Activated naive CD4-positive, alpha-beta T cell treated with anti-CD3 and anti-CD28 coated beads for 36 hours (primary cell): ENCODE measurements around the gene TUT7. TPM values are rescaled to one million over a fixed set of nuclear protein-coding genes. Genes with fewer than 3 reads are reported as not detected.
"Not testable (repeated sequence)": the region's sequence is repeated elsewhere in the genome, so short reads cannot be mapped to it uniquely, and the experiment has no call there.

ENCODE experiments used
- CTCF ChIA-PET: fragments of 350-600 bp; sonication (Branson Sonifier 250); formaldehyde crosslinking; loops from one replicate; lab custom pipeline; 2021; ENCODE audit warnings: antibody characterized with exemption; lab: Charles Lee
- DNase-seq: peaks from one replicate; pipeline ENCODE4 v3.0.0-alpha.2; 2020
- H3K27ac Mint-ChIP-seq: one replicate; pipeline ENCODE4 v1.8.0; 2021; ENCODE audit warnings: mild to moderate bottlenecking, mixed read lengths
- H3K27me3 Mint-ChIP-seq: one replicate; pipeline ENCODE4 v1.8.0; 2021; ENCODE audit warnings: low read depth, mixed read lengths
- H3K36me3 Mint-ChIP-seq: one replicate; pipeline ENCODE4 v1.8.0; 2021; ENCODE audit warnings: low read depth, mixed read lengths
- H3K4me1 Mint-ChIP-seq: one replicate; pipeline ENCODE4 v1.8.0; 2021; ENCODE audit warnings: low read depth, mixed read lengths
- H3K4me3 Mint-ChIP-seq: one replicate; pipeline ENCODE4 v1.8.0; 2021; ENCODE audit warnings: mild to moderate bottlenecking, moderate library complexity, mixed read lengths
- H3K9me3 Mint-ChIP-seq: one replicate; pipeline ENCODE4 v1.8.0; 2021; ENCODE audit warnings: mixed read lengths
- intact Hi-C: fragments of 100-400 bp; cut with micrococcal nuclease; formaldehyde crosslinking; loops from one replicate; pipeline ENCODE4 v1.15.1; 2023
- total RNA-seq, 2 experiments: library from RNA; stranded (reverse); gene quantifications; one replicate each; pipeline ENCODE4 v1.2.3, GENCODE V29; 2021

Gene TUT7
- total RNA-seq, 2 experiments from 2014 or later = 22.7 to 23.5 TPM

GRCh38 chr9:86322973-86323644 is 31.1 kb downstream of the TUT7 start:
- no peaks in the 10 kb centered on the region for H3K9me3 Mint-ChIP-seq
- no peaks in the 10 kb centered on the region for H3K27me3 Mint-ChIP-seq
- peaks cover 5% of the 10 kb centered on the region for H3K4me1 Mint-ChIP-seq
- CTCF ChIA-PET = no interaction called here
- H3K36me3 Mint-ChIP-seq = peaks cover 39% of the 10 kb centered on the region
- no peak overlapping the region for H3K27ac Mint-ChIP-seq
- H3K4me3 Mint-ChIP-seq = no peak overlapping the region
- DNase-seq = no peak
- intact Hi-C loops = no loop called here

- CTCF ChIA-PET = no interaction called here
- DNase-seq = no peak
- intact Hi-C loops = no loop called here
- Mint-ChIP-seq H3K4me3 (no peak overlapping the region), H3K36me3 (peaks cover 31% of the 10 kb centered on the region), H3K4me1 (no peaks in the 10 kb centered on the region), H3K27me3 (no peaks in the 10 kb centered on the region), H3K9me3 (no peaks in the 10 kb centered on the region), H3K27ac (no peak overlapping the region)
Measured at GRCh38 chr9:86321373-86321772, 32.8 kb downstream of the TUT7 start.

GRCh38 chr9:86318187-86318586 is 36.0 kb downstream of the TUT7 start:
- peaks cover 41% of the 10 kb centered on the region for H3K36me3 Mint-ChIP-seq
- no peak for DNase-seq

GRCh38 chr9:86315078-86315477 is 39.1 kb downstream of the TUT7 start:
- DNase-seq = no peak
- CTCF ChIA-PET = no interaction called here
- Mint-ChIP-seq H3K9me3 (no peaks in the 10 kb centered on the region), H3K27ac (no peak overlapping the region), H3K27me3 (no peaks in the 10 kb centered on the region), H3K36me3 (peaks cover 50% of the 10 kb centered on the region), H3K4me1 (no peaks in the 10 kb centered on the region), H3K4me3 (no peak overlapping the region)
- intact Hi-C loops = no loop called here

More at GRCh38 chr9:86318187-86318586, 36.0 kb downstream of the TUT7 start:
- Mint-ChIP-seq H3K27ac (no peak overlapping the region), H3K4me3 (no peak overlapping the region), H3K27me3 (no peaks in the 10 kb centered on the region), H3K9me3 (no peaks in the 10 kb centered on the region), H3K4me1 (no peaks in the 10 kb centered on the region)
- intact Hi-C loops = no loop called here
- CTCF ChIA-PET = no interaction called here

GRCh38 chr9:86312959-86313358 is 41.3 kb downstream of the TUT7 start:
- H3K4me3 Mint-ChIP-seq, intact Hi-C loops, CTCF ChIA-PET: not testable (repeated sequence)

GRCh38 chr9:86308687-86309086 is 45.5 kb downstream of the TUT7 start:
- DNase-seq = no peak
- no peak overlapping the region for H3K4me3 Mint-ChIP-seq
- H3K9me3 Mint-ChIP-seq = no peaks in the 10 kb centered on the region
- CTCF ChIA-PET = interaction anchor here (0.5 kb wide), 1 partner anchor 250 kb away, joined by 5 read pairs; no protein-coding TSS in a partner anchor
- intact Hi-C loops = no loop called here
- peaks cover 8% of the 10 kb centered on the region for H3K4me1 Mint-ChIP-seq
- H3K27me3 Mint-ChIP-seq = no peaks in the 10 kb centered on the region
- H3K27ac Mint-ChIP-seq = no peak overlapping the region
- peaks cover 48% of the 10 kb centered on the region for H3K36me3 Mint-ChIP-seq

More at GRCh38 chr9:86312959-86313358, 41.3 kb downstream of the TUT7 start:
- not testable (repeated sequence) for H3K27ac Mint-ChIP-seq, H3K9me3 Mint-ChIP-seq, H3K4me1 Mint-ChIP-seq, DNase-seq, H3K27me3 Mint-ChIP-seq
- H3K36me3 Mint-ChIP-seq = peaks cover 56% of the 10 kb centered on the region

- Mint-ChIP-seq H3K4me3 (no peak overlapping the region), H3K27ac (no peak overlapping the region), H3K27me3 (no peaks in the 10 kb centered on the region), H3K36me3 (peaks cover 32% of the 10 kb centered on the region), H3K4me1 (peaks cover 16% of the 10 kb centered on the region), H3K9me3 (no peaks in the 10 kb centered on the region)
- CTCF ChIA-PET = no interaction called here
- intact Hi-C loops = loop anchor here (5.0 kb wide), 1 partner anchor 33 kb away; no protein-coding TSS in a partner anchor
- no peak for DNase-seq
Measured at GRCh38 chr9:86304236-86304730, 49.9 kb downstream of the TUT7 start.

GRCh38 chr9:86303316-86303975 is 50.8 kb downstream of the TUT7 start:
- intact Hi-C loops = loop anchor here (1.0 to 5.0 kb wide), 3 partner anchors 21 to 50 kb away; partner anchors contain the start of gene ISCA1
- Mint-ChIP-seq H3K4me3 (no peak overlapping the region), H3K36me3 (peaks cover 36% of the 10 kb centered on the region)

GRCh38 chr9:86301686-86302085 is 52.5 kb downstream of the TUT7 start:
- H3K4me1 Mint-ChIP-seq = peaks cover 16% of the 10 kb centered on the region
- no peaks in the 10 kb centered on the region for H3K9me3 Mint-ChIP-seq
- no peak overlapping the region for H3K27ac Mint-ChIP-seq
- CTCF ChIA-PET = no interaction called here
- intact Hi-C loops = loop anchor here (5.0 kb wide), 1 partner anchor 36 kb away; no protein-coding TSS in a partner anchor
- H3K36me3 Mint-ChIP-seq = peaks cover 38% of the 10 kb centered on the region
- H3K27me3 Mint-ChIP-seq = no peaks in the 10 kb centered on the region
- DNase-seq = no peak
- no peak overlapping the region for H3K4me3 Mint-ChIP-seq

More at GRCh38 chr9:86303316-86303975, 50.8 kb downstream of the TUT7 start:
- no peaks in the 10 kb centered on the region for H3K27me3 Mint-ChIP-seq
- no peaks in the 10 kb centered on the region for H3K9me3 Mint-ChIP-seq
- peak overlapping the region; percentile 81 for H3K27ac Mint-ChIP-seq
- CTCF ChIA-PET = no interaction called here
- DNase-seq = peak; percentile 61
- peaks cover 16% of the 10 kb centered on the region for H3K4me1 Mint-ChIP-seq

GRCh38 chr9:86300701-86301100 is 53.5 kb downstream of the TUT7 start:
- peaks cover 41% of the 10 kb centered on the region for H3K36me3 Mint-ChIP-seq
- CTCF ChIA-PET = no interaction called here
- intact Hi-C loops = loop anchor here (5.0 kb wide), 1 partner anchor 37 kb away; no protein-coding TSS in a partner anchor

GRCh38 chr9:86298873-86299272 is 55.3 kb downstream of the TUT7 start:
- no peaks in the 10 kb centered on the region for H3K9me3 Mint-ChIP-seq
- H3K27me3 Mint-ChIP-seq = no peaks in the 10 kb centered on the region
- H3K4me3 Mint-ChIP-seq = no peak overlapping the region
- intact Hi-C loops = no loop called here
- CTCF ChIA-PET = no interaction called here
- peaks cover 10% of the 10 kb centered on the region for H3K4me1 Mint-ChIP-seq
- H3K27ac Mint-ChIP-seq = no peak overlapping the region
- no peak for DNase-seq
- H3K36me3 Mint-ChIP-seq = peaks cover 32% of the 10 kb centered on the region

More at GRCh38 chr9:86300701-86301100, 53.5 kb downstream of the TUT7 start:
- Mint-ChIP-seq H3K4me1 (peaks cover 16% of the 10 kb centered on the region), H3K27me3 (no peaks in the 10 kb centered on the region), H3K4me3 (no peak overlapping the region), H3K9me3 (no peaks in the 10 kb centered on the region), H3K27ac (no peak overlapping the region)
- DNase-seq = no peak

- H3K27me3 Mint-ChIP-seq, CTCF ChIA-PET, H3K36me3 Mint-ChIP-seq, H3K27ac Mint-ChIP-seq, H3K4me3 Mint-ChIP-seq, intact Hi-C loops, H3K9me3 Mint-ChIP-seq, DNase-seq, H3K4me1 Mint-ChIP-seq: not testable (repeated sequence)
Measured at GRCh38 chr9:86290341-86290740, 63.9 kb downstream of the TUT7 start.
